CD4-positive, alpha-beta T cell treated with Interferon alpha-2 for 1 hour (primary cell): ENCODE measurements around the gene TLR8.

ENCODE experiments used
- DNase-seq, 2 donors: peaks; one replicate each; pipeline ENCODE4 v3.0.0-alpha.2; 2020 to 2022

TLR8 gene

GRCh38 chrX:12906046-12906761 is at the start of gene TLR8:
Gene TLR8, plus strand, starts transcription at chrX:12906620. Its CDS starts 87 bp downstream, at chrX:12906707.
- no peak for DNase-seq

GRCh38 chrX:12865359-12865758 is 41.1 kb upstream of the TLR8 start:
- no peak for DNase-seq

GRCh38 chrX:12866451-12867377 is 39.7 kb upstream of the TLR8 start, which contains the start of gene TLR7:
Gene TLR7, plus strand, starts transcription at chrX:12867072. Its CDS starts 507 bp downstream, at chrX:12867579.
- DNase-seq: peak in 1 of 2 donors; percentile 28

- DNase-seq: peak in 1 of 2 donors; percentile 15
Observed at GRCh38 chrX:12867685-12868084, 38.7 kb upstream of the TLR8 start.

GRCh38 chrX:12868747-12869146 is 37.7 kb upstream of the TLR8 start:
- DNase-seq: no peak

- DNase-seq: no peak
Observed at GRCh38 chrX:12871257-12871656, 35.2 kb upstream of the TLR8 start.

GRCh38 chrX:12872741-12873140 is 33.7 kb upstream of the TLR8 start:
- no peak for DNase-seq

- DNase-seq: no peak
Observed at GRCh38 chrX:12874581-12874980, 31.8 kb upstream of the TLR8 start.

- DNase-seq: no peak
Observed at GRCh38 chrX:12877386-12877785, 29.0 kb upstream of the TLR8 start.

GRCh38 chrX:12878536-12878935 is 27.9 kb upstream of the TLR8 start:
- no peak for DNase-seq

- no peak for DNase-seq
Observed at GRCh38 chrX:12881914-12882313, 24.5 kb upstream of the TLR8 start.

GRCh38 chrX:12885508-12885907 is 20.9 kb upstream of the TLR8 start:
- DNase-seq: no peak

- DNase-seq: no peak
Observed at GRCh38 chrX:12886545-12886944, 19.9 kb upstream of the TLR8 start.

GRCh38 chrX:12887141-12887540 is 19.3 kb upstream of the TLR8 start:
- DNase-seq: no peak

GRCh38 chrX:12887767-12888166 is 18.7 kb upstream of the TLR8 start:
- no peak for DNase-seq

GRCh38 chrX:12890467-12890866 is 16.0 kb upstream of the TLR8 start:
- no peak for DNase-seq

GRCh38 chrX:12891171-12891570 is 15.2 kb upstream of the TLR8 start:
- DNase-seq: no peak

- no peak for DNase-seq
Observed at GRCh38 chrX:12891915-12892506, 14.4 kb upstream of the TLR8 start.

- DNase-seq: no peak
Observed at GRCh38 chrX:12892716-12893115, 13.7 kb upstream of the TLR8 start.

- peak; percentile 38 to 52 for DNase-seq
Observed at GRCh38 chrX:12894074-12895030, 12.1 kb upstream of the TLR8 start.

- no peak for DNase-seq
Observed at GRCh38 chrX:12895866-12896265, 10.6 kb upstream of the TLR8 start.

GRCh38 chrX:12896935-12897334 is 9.5 kb upstream of the TLR8 start:
- no peak for DNase-seq
